ENCODE results near the gene SLC12A5.

SLC12A5 gene

GRCh38 chr20:46007671-46008070, 21.3 kb upstream of the SLC12A5 start:
- no peak for DNase-seq

GRCh38 chr20:46009816-46010215, 19.2 kb upstream of the SLC12A5 start:
- DNase-seq: no peak

GRCh38 chr20:46010491-46011391, 18.3 kb upstream of the SLC12A5 start:
- DNase-seq: no peak

GRCh38 chr20:46011631-46012482, 17.2 kb upstream of the SLC12A5 start:
- DNase-seq: no peak

GRCh38 chr20:46012921-46013320, 16.1 kb upstream of the SLC12A5 start:
- DNase-seq: no peak

GRCh38 chr20:46013322-46013828, 15.6 kb upstream of the SLC12A5 start:
- no peak for DNase-seq

GRCh38 chr20:46013829-46014516, 15.0 kb upstream of the SLC12A5 start:
- peak; percentile 63 for DNase-seq

- no peak for DNase-seq
Measured at GRCh38 chr20:46014517-46015396, 14.3 kb upstream of the SLC12A5 start.

- DNase-seq: no peak
Measured at GRCh38 chr20:46017272-46017671, 11.7 kb upstream of the SLC12A5 start.

GRCh38 chr20:46018112-46018511, 10.9 kb upstream of the SLC12A5 start:
- DNase-seq: no peak

GRCh38 chr20:46018611-46019010, 10.4 kb upstream of the SLC12A5 start:
- no peak for DNase-seq

- DNase-seq: no peak
Measured at GRCh38 chr20:46020555-46020954, 8.5 kb upstream of the SLC12A5 start.

GRCh38 chr20:46021361-46022359, 7.4 kb upstream of the SLC12A5 start:
- no peak for DNase-seq

GRCh38 chr20:46022411-46023147, 6.4 kb upstream of the SLC12A5 start:
- DNase-seq: peak; percentile 60

- DNase-seq: no peak
Measured at GRCh38 chr20:46023148-46023484, 5.9 kb upstream of the SLC12A5 start.

GRCh38 chr20:46023999-46024398, 5.0 kb upstream of the SLC12A5 start:
- DNase-seq: no peak

GRCh38 chr20:46025376-46025783, 3.6 kb upstream of the SLC12A5 start:
- no peak for DNase-seq

- peak; percentile 53 for DNase-seq
Measured at GRCh38 chr20:46027245-46027853, 1.7 kb upstream of the SLC12A5 start.

- DNase-seq: no peak
Measured at GRCh38 chr20:46028110-46028509, 905 bp upstream of the SLC12A5 start.
